ENCODE data around the gene TXK. TPM values are rescaled to one million over a fixed set of nuclear protein-coding genes. Genes with fewer than 3 reads are reported as not detected.

TXK gene
- total RNA-seq, 1 experiment from 2014 or later = 0.39 TPM

GRCh38 chr4:48156423-48156822, 22.4 kb upstream of the TXK start:
- no peak overlapping the region for H3K4me3 Mint-ChIP-seq
- no peak overlapping the region for H3K27ac Mint-ChIP-seq
- Histone ChIP-seq H2BK20ac (ENCODE audit: low read depth, low read length, poor library complexity, severe bottlenecking) (no peak overlapping the region), H2BK15ac (ENCODE audit: low read depth, low read length) (no peak overlapping the region), H3K56ac (ENCODE audit: insufficient read length, low read depth, low read length) (no peak overlapping the region), H3K4me1 (ENCODE audit: insufficient read depth, low read length) (no peaks in the 10 kb centered on the region), H3K79me1 (ENCODE audit: insufficient read depth, low read depth, low read length, poor library complexity, severe bottlenecking) (no peaks in the 10 kb centered on the region), H2AFZ (ENCODE audit: low read length) (no peak overlapping the region), H3K9me3 (ENCODE audit: control insufficient read depth, low read depth, low read length) (peaks cover 24% of the 10 kb centered on the region), H2BK12ac (ENCODE audit: insufficient read length, low read depth, low read length) (no peak overlapping the region), H3K14ac (ENCODE audit: insufficient read depth, low read length) (no peak overlapping the region), H2AK5ac (ENCODE audit: insufficient read length, low read length) (no peak overlapping the region), H4K5ac (ENCODE audit: insufficient read length, low read depth, low read length) (no peak overlapping the region), H2BK120ac (ENCODE audit: low read depth, low read length, poor library complexity, severe bottlenecking) (no peak overlapping the region), H3K23me2 (ENCODE audit: insufficient read length, low read depth, low read length, poor library complexity, severe bottlenecking) (no peaks in the 10 kb centered on the region), H3K79me2 (ENCODE audit: insufficient read depth, low read length) (no peaks in the 10 kb centered on the region), H4K8ac (replicated peaks; ENCODE audit: insufficient read length, low read depth, low read length) (no peak overlapping the region), H3K27ac (ENCODE audit: insufficient read length, low read depth, low read length) (no peak overlapping the region), H3K4ac (ENCODE audit: low read depth, low read length) (no peak overlapping the region), H4K91ac (ENCODE audit: insufficient read length, low read depth, low read length) (no peak overlapping the region), H4K20me1 (ENCODE audit: control insufficient read depth, insufficient read depth, insufficient read length) (no peaks in the 10 kb centered on the region), H3T11ph (ENCODE audit: low read length) (no peak overlapping the region), H2BK5ac (ENCODE audit: insufficient read length, low read length) (no peak overlapping the region), H3K4me2 (ENCODE audit: insufficient read depth, insufficient read length, low read length) (no peak overlapping the region), H3K9ac (ENCODE audit: extremely low read depth, insufficient read length, low read length) (no peak overlapping the region), H3K18ac (ENCODE audit: insufficient read length, low read depth, low read length) (no peak overlapping the region), H3K23ac (ENCODE audit: insufficient read length, low read depth, low read length) (no peak overlapping the region), H3K27me3 (ENCODE audit: insufficient read depth, low read length) (no peaks in the 10 kb centered on the region)
- no peak for DNase-seq
- WGBS (ENCODE audit: extremely low coverage, insufficient read length, low lambda C conversion rate) = no CpG with 5 or more reads among the region's 1 CpG
- H3K4me1 Mint-ChIP-seq = peaks cover 6% of the 10 kb centered on the region in 2 experiments
- H3K36me3 Mint-ChIP-seq (ENCODE audit: insufficient read depth in 1 of 3, low read depth in 3 of 3) = peaks cover 27 to 48% (median 44%) of the 10 kb centered on the region in 3 experiments
- peaks cover 24 to 32% of the 10 kb centered on the region in 2 experiments for H3K9me3 Mint-ChIP-seq
- TF ChIP-seq, protein P1, sequence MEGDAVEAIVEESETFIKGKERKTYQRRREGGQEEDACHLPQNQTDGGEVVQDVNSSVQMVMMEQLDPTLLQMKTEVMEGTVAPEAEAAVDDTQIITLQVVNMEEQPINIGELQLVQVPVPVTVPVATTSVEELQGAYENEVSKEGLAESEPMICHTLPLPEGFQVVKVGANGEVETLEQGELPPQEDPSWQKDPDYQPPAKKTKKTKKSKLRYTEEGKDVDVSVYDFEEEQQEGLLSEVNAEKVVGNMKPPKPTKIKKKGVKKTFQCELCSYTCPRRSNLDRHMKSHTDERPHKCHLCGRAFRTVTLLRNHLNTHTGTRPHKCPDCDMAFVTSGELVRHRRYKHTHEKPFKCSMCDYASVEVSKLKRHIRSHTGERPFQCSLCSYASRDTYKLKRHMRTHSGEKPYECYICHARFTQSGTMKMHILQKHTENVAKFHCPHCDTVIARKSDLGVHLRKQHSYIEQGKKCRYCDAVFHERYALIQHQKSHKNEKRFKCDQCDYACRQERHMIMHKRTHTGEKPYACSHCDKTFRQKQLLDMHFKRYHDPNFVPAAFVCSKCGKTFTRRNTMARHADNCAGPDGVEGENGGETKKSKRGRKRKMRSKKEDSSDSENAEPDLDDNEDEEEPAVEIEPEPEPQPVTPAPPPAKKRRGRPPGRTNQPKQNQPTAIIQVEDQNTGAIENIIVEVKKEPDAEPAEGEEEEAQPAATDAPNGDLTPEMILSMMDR (conservative IDR thresholded peaks at IDR 0.05) = no peak
- no peaks in the 10 kb centered on the region for H3K27me3 Mint-ChIP-seq (ENCODE audit: low read depth)

All from H9 (cell line).